K562 (cell line): ENCODE results near the gene SAMD9L. TPM values are rescaled to one million over a fixed set of nuclear protein-coding genes. Genes with fewer than 3 reads are reported as not detected.
A peak's percentile ranks its signal among the peaks of the same experiment; 100 is the strongest.

Experiments
- ATAC-seq: fragments of 200-7000 bp; cut with Tn5 transposase; 3 replicates; pipeline ENCODE4 v1.9.1; 2020; ENCODE audit warnings: moderate library complexity
- BruUV-seq: library from RNA; stranded (reverse); fragments of 400-500 nt; replicated peaks from 2 replicates; lab custom pipeline; 2021; lab: Mats Ljungman, UMichigan
- CTCF ChIA-PET: fragments of 300-600 bp; formaldehyde crosslinking; extraction: SDS; loops from one replicate; lab custom pipeline; 2021; ENCODE audit warnings: low intra/inter-chr PET ratio; lab: Yijun Ruan, JAX
- POLR2A ChIA-PET: fragments of 300-600, 350-650 bp; sonication (Branson Sonifier 250); formaldehyde crosslinking; extraction: SDS; loops from one replicate; lab custom pipeline; 2021; ENCODE audit warnings: antibody characterized with exemption, inconsistent platforms; lab: Yijun Ruan, JAX
- DNase-seq, 4 experiments: peaks; one replicate each; pipeline versions ENCODE4 v3.0.0 to v3.0.0-alpha.2; 2011 to 2018; ENCODE audit warnings: low spot score in 3 of 4, mixed read lengths in 3 of 4; ENCODE audit errors: extremely low read depth in 1 of 4
- FAIRE-seq: peaks from 2 replicates; lab custom pipeline; 2011; peaks lifted over from hg19 to GRCh38; lab: Jason Lieb, UNC
- H2AFZ ChIP-seq: 2 replicates; pipeline ENCODE4 v1.6.0; 2011; ENCODE audit warnings: low read depth, low read length, control low read depth, inconsistent platforms
- H3K27ac ChIP-seq: fragments of 200-600 bp; 3 replicates; pipeline ENCODE4 v1.8.0; 2011; ENCODE audit warnings: low read depth, mild to moderate bottlenecking, control low read depth, inconsistent platforms, low read length, moderate library complexity, mixed read lengths; ENCODE audit errors: extremely low read depth
- H3K27me3 ChIP-seq, 2 experiments: fragments of 300-600 bp in 1 of 2; 2 replicates in 1 of 2; 3 replicates in 1 of 2; pipeline versions ENCODE4 v1.6.0 to v1.8.0; 2011; ENCODE audit warnings: inconsistent platforms in 2 of 2, low read length in 2 of 2, mild to moderate bottlenecking in 1 of 2, mixed read lengths in 1 of 2, moderate library complexity in 1 of 2; ENCODE audit not compliant: control insufficient read depth in 2 of 2, insufficient read depth in 2 of 2
- H3K36me3 ChIP-seq: fragments of 300-600 bp; 3 replicates; pipeline ENCODE4 v1.8.0; 2011; ENCODE audit warnings: mild to moderate bottlenecking, low read length, inconsistent platforms; ENCODE audit not compliant: control insufficient read depth, insufficient read depth
- H3K4me1 ChIP-seq, 2 experiments: fragments of 200-600 bp in 1 of 2; replicated peaks in 1 of 2; 2 replicates in 1 of 2; 3 replicates in 1 of 2; pipeline versions ENCODE4 v1.5.1 to v1.8.0; 2011; ENCODE audit warnings: inconsistent platforms in 2 of 2, low read length in 2 of 2, mild to moderate bottlenecking in 1 of 2, mixed read lengths in 1 of 2, moderate library complexity in 1 of 2; ENCODE audit not compliant: control insufficient read depth in 2 of 2, insufficient read depth in 2 of 2
- H3K4me2 ChIP-seq: 2 replicates; pipeline ENCODE4 v1.6.1; 2011; ENCODE audit warnings: low read length, control low read depth, inconsistent platforms, mixed read lengths; ENCODE audit not compliant: insufficient read depth
- H3K4me3 ChIP-seq: fragments of 200-600 bp; sonication (generic), shearing (Covaris generic); 2 replicates; pipeline ENCODE4 v1.5.1; 2016; ENCODE audit warnings: control low read depth, inconsistent platforms
- H3K79me2 ChIP-seq: fragments of 200-600 bp; 3 replicates; pipeline ENCODE4 v1.8.0; 2011; ENCODE audit warnings: low read length, inconsistent platforms; ENCODE audit not compliant: control insufficient read depth, insufficient read depth
- H3K9ac ChIP-seq, 2 experiments: 2 replicates each; pipeline versions ENCODE4 v1.6.0 to v1.6.1; 2011; ENCODE audit warnings: low read depth in 2 of 2, low read length in 2 of 2, control low read depth in 1 of 2, inconsistent platforms in 1 of 2, mild to moderate bottlenecking in 1 of 2, mixed read lengths in 1 of 2; ENCODE audit not compliant: insufficient read depth in 1 of 2
- H3K9me1 ChIP-seq: one replicate; pipeline ENCODE4 v1.6.0; 2011; ENCODE audit warnings: inconsistent platforms, mild to moderate bottlenecking, low read length, moderate library complexity; ENCODE audit not compliant: control insufficient read depth, insufficient read depth
- H3K9me3 ChIP-seq: replicated peaks from 2 replicates; pipeline ENCODE4 v1.5.1; 2011; ENCODE audit warnings: low read depth, low read length, inconsistent platforms; ENCODE audit not compliant: control insufficient read depth, insufficient read depth
- H4K20me1 ChIP-seq: replicated peaks from 2 replicates; pipeline ENCODE4 v1.6.1; 2011; ENCODE audit warnings: low read length, inconsistent platforms, mixed read lengths; ENCODE audit not compliant: control insufficient read depth, insufficient read depth
- RAD21 ChIP-seq, 2 experiments: fragments of 250-450 bp in 1 of 2; fragments of 450-650 bp in 1 of 2; sonication (Bioruptor Pico) in 1 of 2; formaldehyde crosslinking in 1 of 2; IDR thresholded peaks in 1 of 2; conservative IDR thresholded peaks in 1 of 2; 2 replicates each; pipeline versions ENCODE4 v1.4.0 to v1.8.0; 2020 to 2022; ENCODE audit warnings: mild to moderate bottlenecking in 2 of 2, moderate library complexity in 1 of 2
- RCOR1 ChIP-seq, 2 experiments: IDR thresholded peaks; 2 replicates each; pipeline ENCODE4 v1.6.1; 2012; ENCODE audit warnings: low read depth in 2 of 2, low read length in 2 of 2, borderline replicate concordance in 1 of 2, improper control_type of control experiment in 1 of 2
- ZNF121 ChIP-seq: sonication (generic); formaldehyde crosslinking; conservative IDR thresholded peaks from 2 replicates; pipeline ENCODE4 v1.8.0; 2022; ENCODE audit warnings: missing genetic modification reagents
- WGBS: fragments of 100-300 bp; shearing (Covaris generic); methylation state at CpG from one replicate; pipeline ENCODE4 v1.1.6; 2016; ENCODE audit warnings: low coverage, mixed read lengths; ENCODE audit not compliant: insufficient coverage; ENCODE audit errors: missing lambda C conversion rate; 5-methylcytosine and 5-hydroxymethylcytosine counted together
- in situ Hi-C: fragments of 300-500 bp; cut with MboI; formaldehyde crosslinking; loops from 4 replicates; pipeline ENCODE4 v1.15.0; 2018; ENCODE audit warnings: inconsistent platforms, mixed read lengths
- intact Hi-C: fragments of 100-400 bp; cut with micrococcal nuclease; formaldehyde crosslinking; loops from 2 replicates; pipeline ENCODE4 v1.14.2; 2022
- polyA plus RNA-seq, 8 experiments: library from polyadenylated mRNA; depleted of rRNA in 4 of 8; stranded (reverse) in 5 of 8; unstranded in 3 of 8; fragments of >200 nt; fragmentation: Nextera tagmentation in 2 of 8; fragmentation: Illumina TruSeq in 1 of 8; extraction: Ambion mirVana in 2 of 8; extraction: Trizol in 1 of 8; gene quantifications; 2 replicates each; pipeline versions ENCODE4 v1.2.1 to v1.2.3, GENCODE V29; 2011 to 2014; ENCODE audit warnings: inconsistent platforms in 1 of 8, missing spikeins in 1 of 8
- total RNA-seq, 7 experiments: library from RNA; depleted of rRNA in 6 of 7; stranded (reverse); fragments of >200 nt in 6 of 7; fragmentation: Illumina TruSeq in 2 of 7; extraction: Trizol in 2 of 7; gene quantifications; 2 replicates each; pipeline versions ENCODE4 v1.2.1 to v1.2.3, GENCODE V29; 2011 to 2021; ENCODE audit warnings: low replicate concordance in 1 of 7
- TF ChIP-seq, protein P1 (sequence below), 3 experiments: IDR thresholded peaks in 2 of 3; conservative IDR thresholded peaks in 1 of 3; 2 replicates each; pipeline ENCODE4 v1.5.1; 2011 to 2012; ENCODE audit warnings: low read length in 3 of 3, mild to moderate bottlenecking in 3 of 3, control low read depth in 2 of 3, improper control_type of control experiment in 1 of 3, inconsistent platforms in 1 of 3, low read depth in 1 of 3, mixed read lengths in 1 of 3, moderate library complexity in 1 of 3; ENCODE audit not compliant: insufficient read depth in 2 of 3

SAMD9L gene
- total and polyA plus RNA-seq, 9 of the 15 experiments (the other 6 are each of a cell fraction or from before 2014, with no cell fraction given) = 0.15 to 1.0 (median 0.48) TPM

DNA sequence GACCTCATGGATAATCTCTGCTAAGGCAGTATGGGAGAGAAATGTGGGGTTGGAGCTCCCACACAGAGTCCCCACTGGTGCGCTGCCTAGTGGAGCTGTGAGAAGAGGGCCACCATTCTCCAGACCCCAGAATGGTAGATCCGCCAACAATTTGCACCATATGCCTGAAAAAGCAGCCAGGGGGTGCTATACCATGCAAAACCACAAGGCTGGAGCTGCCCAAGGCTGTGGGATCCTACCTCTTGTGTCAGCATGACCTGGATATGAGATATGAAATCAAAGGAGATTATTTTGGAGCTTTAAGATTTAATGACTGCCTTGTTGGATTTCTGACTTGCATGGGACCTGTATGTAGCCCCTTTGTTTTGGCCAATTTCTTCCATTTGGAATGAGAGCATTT lies 27.0 kb upstream of the SAMD9L start:
- WGBS = 8% methylated on average over 2 of the region's 2 CpGs
- intact Hi-C loops (loop anchor here (10.0 kb wide), 1 partner anchor 280 kb away; no protein-coding TSS in a partner anchor), in situ Hi-C loops (loop anchor here (10.0 kb wide), 1 partner anchor 380 kb away; no protein-coding TSS in a partner anchor)
- H3K36me3 ChIP-seq = no peaks in the 10 kb centered on the region
- ChIA-PET CTCF (no interaction called here), POLR2A (no interaction called here)
- H4K20me1 ChIP-seq = no peaks in the 10 kb centered on the region
- H3K79me2 ChIP-seq = no peaks in the 10 kb centered on the region
- no peak overlapping the region for H3K27ac ChIP-seq
- H3K9ac ChIP-seq = no peak overlapping the region
- peaks cover 6% of the 10 kb centered on the region; the same call in 1 of the 2 replicates for H3K9me3 ChIP-seq
- H2AFZ ChIP-seq = no peak overlapping the region
- H3K4me3 ChIP-seq = no peak overlapping the region
- ATAC-seq (peak; percentile 81), FAIRE-seq (no peak), DNase-seq (peak in 1 of 4 experiments; percentile 14)
- TF ChIP-seq, protein P1, sequence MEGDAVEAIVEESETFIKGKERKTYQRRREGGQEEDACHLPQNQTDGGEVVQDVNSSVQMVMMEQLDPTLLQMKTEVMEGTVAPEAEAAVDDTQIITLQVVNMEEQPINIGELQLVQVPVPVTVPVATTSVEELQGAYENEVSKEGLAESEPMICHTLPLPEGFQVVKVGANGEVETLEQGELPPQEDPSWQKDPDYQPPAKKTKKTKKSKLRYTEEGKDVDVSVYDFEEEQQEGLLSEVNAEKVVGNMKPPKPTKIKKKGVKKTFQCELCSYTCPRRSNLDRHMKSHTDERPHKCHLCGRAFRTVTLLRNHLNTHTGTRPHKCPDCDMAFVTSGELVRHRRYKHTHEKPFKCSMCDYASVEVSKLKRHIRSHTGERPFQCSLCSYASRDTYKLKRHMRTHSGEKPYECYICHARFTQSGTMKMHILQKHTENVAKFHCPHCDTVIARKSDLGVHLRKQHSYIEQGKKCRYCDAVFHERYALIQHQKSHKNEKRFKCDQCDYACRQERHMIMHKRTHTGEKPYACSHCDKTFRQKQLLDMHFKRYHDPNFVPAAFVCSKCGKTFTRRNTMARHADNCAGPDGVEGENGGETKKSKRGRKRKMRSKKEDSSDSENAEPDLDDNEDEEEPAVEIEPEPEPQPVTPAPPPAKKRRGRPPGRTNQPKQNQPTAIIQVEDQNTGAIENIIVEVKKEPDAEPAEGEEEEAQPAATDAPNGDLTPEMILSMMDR (IDR thresholded peaks at IDR 0.05 in 2 of 3, conservative IDR thresholded peaks at IDR 0.05 in 1 of 3; ENCODE audit: insufficient read depth in 2 of 3, low read depth in 1 of 3, low read length in 3 of 3) = peak; percentile 41 to 47 (median 46); a peak in 5 of 6 replicates
- TF ChIP-seq RAD21 (CRISPR knock-in tag; conservative IDR thresholded peaks at IDR 0.05 in 1 of 2, IDR thresholded peaks at IDR 0.05 in 1 of 2) = peak in 1 of 2 experiments; percentile 18; a peak in 1 of 4 replicates
- TF ChIP-seq RCOR1 (IDR thresholded peaks at IDR 0.05; ENCODE audit: borderline replicate concordance in 1 of 2, low read depth in 2 of 2, low read length in 2 of 2) = no peak
- peak; percentile 69; the same call in 1 of the 2 replicates for TF ChIP-seq ZNF121
- no TSS peak for BruUV-seq
- H3K4me2 ChIP-seq = no peak overlapping the region
- H3K9me1 ChIP-seq = no peaks in the 10 kb centered on the region
- no peaks in the 10 kb centered on the region for H3K4me1 ChIP-seq
- H3K27me3 ChIP-seq = no peaks in the 10 kb centered on the region
